LNCaP clone FGC (cell line): ENCODE measurements around the gene PTPRT.

Experiments used
- DNase-seq: peaks from one replicate; pipeline ENCODE4 v3.0.0-alpha.2; 2011; ENCODE audit warnings: low read depth
- H3K4me3 ChIP-seq: 2 replicates; pipeline ENCODE4 v1.5.1; 2011; ENCODE audit warnings: mild to moderate bottlenecking, low read depth, low read length, control low read depth
- TF ChIP-seq, protein P1 (sequence below): IDR thresholded peaks from 2 replicates; pipeline ENCODE4 v1.5.1; 2012; ENCODE audit warnings: mild to moderate bottlenecking; ENCODE audit not compliant: control insufficient read depth, insufficient read depth; ENCODE audit errors: extremely low read depth

The PTPRT gene

GRCh38 chr20:42484335-42484734 is 705.4 kb downstream of the PTPRT start:
- TF ChIP-seq, protein P1, sequence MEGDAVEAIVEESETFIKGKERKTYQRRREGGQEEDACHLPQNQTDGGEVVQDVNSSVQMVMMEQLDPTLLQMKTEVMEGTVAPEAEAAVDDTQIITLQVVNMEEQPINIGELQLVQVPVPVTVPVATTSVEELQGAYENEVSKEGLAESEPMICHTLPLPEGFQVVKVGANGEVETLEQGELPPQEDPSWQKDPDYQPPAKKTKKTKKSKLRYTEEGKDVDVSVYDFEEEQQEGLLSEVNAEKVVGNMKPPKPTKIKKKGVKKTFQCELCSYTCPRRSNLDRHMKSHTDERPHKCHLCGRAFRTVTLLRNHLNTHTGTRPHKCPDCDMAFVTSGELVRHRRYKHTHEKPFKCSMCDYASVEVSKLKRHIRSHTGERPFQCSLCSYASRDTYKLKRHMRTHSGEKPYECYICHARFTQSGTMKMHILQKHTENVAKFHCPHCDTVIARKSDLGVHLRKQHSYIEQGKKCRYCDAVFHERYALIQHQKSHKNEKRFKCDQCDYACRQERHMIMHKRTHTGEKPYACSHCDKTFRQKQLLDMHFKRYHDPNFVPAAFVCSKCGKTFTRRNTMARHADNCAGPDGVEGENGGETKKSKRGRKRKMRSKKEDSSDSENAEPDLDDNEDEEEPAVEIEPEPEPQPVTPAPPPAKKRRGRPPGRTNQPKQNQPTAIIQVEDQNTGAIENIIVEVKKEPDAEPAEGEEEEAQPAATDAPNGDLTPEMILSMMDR: no peak
- no peak overlapping the region for H3K4me3 ChIP-seq
- DNase-seq: peak; percentile 49

GRCh38 chr20:42483730-42484303 is 705.9 kb downstream of the PTPRT start:
- H3K4me3 ChIP-seq: no peak overlapping the region
- DNase-seq: no peak
- TF ChIP-seq, protein P1: peak; percentile 78

DNA sequence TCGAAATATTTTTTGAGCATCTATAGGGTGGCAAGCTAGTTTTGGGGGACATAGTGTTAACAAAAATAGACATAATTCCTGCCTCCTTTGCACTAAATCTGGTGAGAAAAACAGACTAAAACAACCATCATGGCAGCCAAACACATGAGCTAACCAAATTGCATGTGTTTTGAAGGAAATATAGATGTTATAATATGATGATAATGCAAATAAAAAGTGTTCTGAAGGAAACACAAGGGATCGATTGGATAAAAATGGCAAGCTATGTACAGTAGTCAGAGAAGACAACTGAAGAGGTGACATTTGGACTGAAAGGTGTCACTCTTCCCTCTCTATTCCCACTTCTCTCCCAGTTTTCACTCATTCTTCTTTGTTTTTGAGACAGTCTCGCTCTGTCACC is 706.9 kb downstream of the PTPRT start:
- no peak overlapping the region for H3K4me3 ChIP-seq
- no peak for DNase-seq
- TF ChIP-seq, protein P1: no peak

- H3K4me3 ChIP-seq: no peak overlapping the region
- no peak for DNase-seq
- TF ChIP-seq, protein P1: no peak
These were observed 713.9 kb downstream of the PTPRT start for GRCh38 chr20:42475773-42476172.

GRCh38 chr20:42474646-42475045 is 715.1 kb downstream of the PTPRT start:
- TF ChIP-seq, protein P1: no peak
- H3K4me3 ChIP-seq: no peak overlapping the region
- no peak for DNase-seq

GRCh38 chr20:42472198-42472597 is 717.5 kb downstream of the PTPRT start:
- H3K4me3 ChIP-seq: no peak overlapping the region
- TF ChIP-seq, protein P1: no peak
- DNase-seq: no peak

DNA sequence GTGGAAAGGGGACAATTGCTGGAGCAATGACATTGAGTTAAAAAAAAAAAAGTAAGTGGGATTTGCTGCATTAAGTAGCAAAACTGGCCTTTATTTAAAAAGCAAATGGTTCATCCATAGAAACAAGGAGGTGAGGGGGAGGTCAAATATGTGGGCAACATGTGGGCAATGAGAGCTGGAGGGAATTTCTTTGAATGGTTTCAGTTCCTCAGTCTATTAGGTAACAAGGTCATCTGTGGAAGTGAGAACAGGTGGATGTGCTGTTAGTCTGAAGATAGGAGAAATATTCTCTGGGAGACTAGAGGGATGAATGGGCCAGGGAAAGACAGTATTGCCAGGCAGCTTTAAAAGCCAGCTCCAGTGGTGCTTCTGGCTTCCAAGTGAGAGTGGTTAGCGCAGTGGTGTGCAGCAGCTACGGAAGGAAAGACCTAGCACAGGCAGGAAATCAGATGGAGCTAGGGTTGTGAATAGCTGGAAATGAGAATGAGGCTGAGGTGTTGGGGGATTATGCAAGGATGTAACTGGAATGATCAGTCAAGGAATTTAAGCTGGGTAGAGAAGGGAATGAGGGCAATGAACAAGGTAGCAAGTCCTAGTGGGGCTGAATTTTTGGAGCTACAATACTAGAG is 727.6 kb downstream of the PTPRT start:
- no peak overlapping the region for H3K4me3 ChIP-seq
- TF ChIP-seq, protein P1: no peak
- DNase-seq: no peak
